DMS53 treated with DMSO at 0.1 percent for 48 hours (cell line): ENCODE data around the gene BPGM.

ENCODE experiments used
- DNase-seq: peaks from one replicate; lab custom pipeline; 2025; ENCODE audit not compliant: unreplicated experiment; lab: John Stamatoyannopoulos, UW

The BPGM gene

GRCh38 chr7:134695321-134695860 lies 48.7 kb downstream of the BPGM start:
- no peak for DNase-seq

GRCh38 chr7:134696261-134696660 lies 49.6 kb downstream of the BPGM start:
- no peak for DNase-seq

GRCh38 chr7:134697205-134697886 lies 50.7 kb downstream of the BPGM start:
- no peak for DNase-seq

GRCh38 chr7:134698481-134698880 lies 51.8 kb downstream of the BPGM start:
- DNase-seq = no peak

- DNase-seq = no peak
Measured at GRCh38 chr7:134699021-134699818, 52.6 kb downstream of the BPGM start.

- no peak for DNase-seq
Measured at GRCh38 chr7:134699899-134700298, 53.2 kb downstream of the BPGM start.

- DNase-seq = no peak
Measured at GRCh38 chr7:134701272-134701671, 54.6 kb downstream of the BPGM start.

- no peak for DNase-seq
Measured at GRCh38 chr7:134702366-134703240, 56.0 kb downstream of the BPGM start.

GRCh38 chr7:134703241-134703594 lies 56.6 kb downstream of the BPGM start:
- no peak for DNase-seq

GRCh38 chr7:134703782-134704181 lies 57.1 kb downstream of the BPGM start:
- no peak for DNase-seq

GRCh38 chr7:134704827-134705226 lies 58.2 kb downstream of the BPGM start:
- DNase-seq = no peak

GRCh38 chr7:134705716-134706115 lies 59.1 kb downstream of the BPGM start:
- no peak for DNase-seq

GRCh38 chr7:134706468-134706867 lies 59.8 kb downstream of the BPGM start:
- DNase-seq = no peak

- no peak for DNase-seq
Measured at GRCh38 chr7:134707663-134708378, 61.2 kb downstream of the BPGM start.

GRCh38 chr7:134708692-134709091 lies 62.0 kb downstream of the BPGM start:
- DNase-seq = no peak

GRCh38 chr7:134709197-134709596 lies 62.5 kb downstream of the BPGM start:
- DNase-seq = no peak

- no peak for DNase-seq
Measured at GRCh38 chr7:134710511-134710853, 63.8 kb downstream of the BPGM start.

- DNase-seq = no peak
Measured at GRCh38 chr7:134710854-134711624, 64.4 kb downstream of the BPGM start.

GRCh38 chr7:134712196-134712595 lies 65.5 kb downstream of the BPGM start:
- no peak for DNase-seq
